ENCODE results near the gene TRPV5.

The TRPV5 gene

DNA sequence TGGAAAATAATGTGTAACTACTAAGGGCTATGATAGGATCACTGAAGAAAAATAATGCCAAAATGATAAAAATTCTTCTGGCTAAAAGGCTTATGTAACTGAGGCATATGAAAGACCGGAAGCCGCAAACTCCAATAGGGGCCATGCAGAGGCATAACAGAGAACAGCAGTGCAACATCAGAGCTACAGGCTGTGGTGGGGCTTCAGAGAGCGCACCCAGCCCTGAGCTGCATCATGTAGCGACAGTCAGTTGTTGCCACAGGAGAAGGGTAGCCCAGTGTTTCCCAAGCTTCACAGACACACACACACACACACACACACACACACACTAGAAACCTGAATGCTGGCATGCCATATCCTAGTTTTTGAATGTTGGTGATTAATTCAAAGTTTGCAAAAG is 15.1 kb upstream of the TRPV5 start:
- H2BK15ac ChIP-seq (ENCODE audit: low read length), result no peak overlapping the region
- no peak overlapping the region for H2AFZ ChIP-seq (ENCODE audit: low read length)
- H3K27me3 ChIP-seq (ENCODE audit: control insufficient read depth in 3 of 3, insufficient read depth in 3 of 3, low read depth in 1 of 3, low read length in 3 of 3), result no peaks in the 10 kb centered on the region
- DNase-seq (ENCODE audit: low spot score), result no peak
- no peak overlapping the region for H2BK12ac ChIP-seq (ENCODE audit: low read length)
- no peak overlapping the region for H3K23ac ChIP-seq (ENCODE audit: low read depth, low read length, poor library complexity)
- WGBS, 2 donors (ENCODE audit: extremely low coverage in 2 of 2, insufficient read length in 2 of 2, insufficient replicate concordance in 1 of 2), result no CpG with 5 or more reads among the region's 4 CpGs
- H2BK5ac ChIP-seq (ENCODE audit: low read length), result no peak overlapping the region
- no peaks in the 10 kb centered on the region for H3K4me1 ChIP-seq (ENCODE audit: control insufficient read depth in 2 of 2, insufficient read depth in 1 of 2, low read depth in 1 of 2, low read length in 2 of 2)
- H4K8ac ChIP-seq (ENCODE audit: low read depth, low read length), result no peak overlapping the region
- H3K4ac ChIP-seq (ENCODE audit: low read length), result no peak overlapping the region
- H3K14ac ChIP-seq (ENCODE audit: low read length), result no peak overlapping the region
- H3K79me1 ChIP-seq (ENCODE audit: low read depth, low read length), result no peaks in the 10 kb centered on the region
- H2AK5ac ChIP-seq (ENCODE audit: low read depth, low read length), result no peak overlapping the region
- no peak overlapping the region for H2BK120ac ChIP-seq (ENCODE audit: low read depth, low read length)
- no peak overlapping the region for H3K18ac ChIP-seq (ENCODE audit: low read length)
- no peak overlapping the region for H3K4me3 ChIP-seq (ENCODE audit: low read length in 2 of 2)
- H3K9ac ChIP-seq (ENCODE audit: low read depth, low read length, poor library complexity), result no peak overlapping the region
- no peak overlapping the region for H4K91ac ChIP-seq (ENCODE audit: low read depth, low read length, poor library complexity)
- H3K36me3 ChIP-seq (replicated peaks in 1 of 2; ENCODE audit: control insufficient read depth in 2 of 2, insufficient read depth in 2 of 2, low read length in 2 of 2), result no peaks in the 10 kb centered on the region
- H3K4me2 ChIP-seq (ENCODE audit: insufficient read depth, low read length, poor library complexity, severe bottlenecking), result no peak overlapping the region
- H3K9me3 ChIP-seq (replicated peaks in 1 of 2; ENCODE audit: control insufficient read depth in 2 of 2, insufficient read depth in 1 of 2, low read depth in 1 of 2, low read length in 2 of 2), result no peaks in the 10 kb centered on the region
- H3K27ac ChIP-seq (replicated peaks; ENCODE audit: low read length), result no peak overlapping the region

DNA sequence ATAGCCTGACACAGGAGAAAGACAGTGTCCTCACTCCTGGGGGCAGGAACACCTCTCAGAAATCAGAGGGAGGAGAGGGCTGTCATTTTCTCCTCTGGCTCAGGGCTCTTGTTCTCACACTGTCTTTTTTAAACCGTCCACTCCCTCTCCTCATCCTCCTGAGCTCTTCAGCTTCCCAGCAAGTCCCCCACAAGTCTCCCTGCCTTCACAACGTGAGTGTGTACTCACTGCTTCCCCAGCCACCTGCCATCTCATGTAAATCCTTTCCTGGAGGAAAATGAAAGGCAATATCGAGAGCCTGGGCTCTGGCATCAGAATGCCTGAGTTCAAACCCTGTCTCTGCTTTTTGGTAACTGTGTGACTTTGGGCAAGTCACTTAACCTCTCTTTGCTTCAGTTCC is 11.5 kb upstream of the TRPV5 start:
- H3K79me1 ChIP-seq (ENCODE audit: low read depth, low read length), result no peaks in the 10 kb centered on the region
- no peak overlapping the region for H4K8ac ChIP-seq (ENCODE audit: low read depth, low read length)
- H2BK15ac ChIP-seq (ENCODE audit: low read length), result no peak overlapping the region
- no peaks in the 10 kb centered on the region for H3K4me1 ChIP-seq (ENCODE audit: control insufficient read depth in 2 of 2, insufficient read depth in 1 of 2, low read depth in 1 of 2, low read length in 2 of 2)
- H3K14ac ChIP-seq (ENCODE audit: low read length), result no peak overlapping the region
- peak overlapping the region; percentile 22 for H2AFZ ChIP-seq (ENCODE audit: low read length)
- no peak overlapping the region for H3K18ac ChIP-seq (ENCODE audit: low read length)
- H2BK12ac ChIP-seq (ENCODE audit: low read length), result no peak overlapping the region
- no CpG with 5 or more reads among the region's 3 CpGs for WGBS, 2 donors (ENCODE audit: extremely low coverage in 2 of 2, insufficient read length in 2 of 2, insufficient replicate concordance in 1 of 2)
- no peak for DNase-seq (ENCODE audit: low spot score)
- no peak overlapping the region for H3K9ac ChIP-seq (ENCODE audit: low read depth, low read length, poor library complexity)
- no peaks in the 10 kb centered on the region for H3K27me3 ChIP-seq (ENCODE audit: control insufficient read depth in 3 of 3, insufficient read depth in 3 of 3, low read depth in 1 of 3, low read length in 3 of 3)
- no peak overlapping the region for H3K4ac ChIP-seq (ENCODE audit: low read length)
- H3K4me3 ChIP-seq (ENCODE audit: low read length in 2 of 2), result no peak overlapping the region
- H3K27ac ChIP-seq (replicated peaks; ENCODE audit: low read length), result no peak overlapping the region
- no peak overlapping the region for H2BK5ac ChIP-seq (ENCODE audit: low read length)
- H3K4me2 ChIP-seq (ENCODE audit: insufficient read depth, low read length, poor library complexity, severe bottlenecking), result no peak overlapping the region
- no peak overlapping the region for H3K23ac ChIP-seq (ENCODE audit: low read depth, low read length, poor library complexity)
- no peak overlapping the region for H2AK5ac ChIP-seq (ENCODE audit: low read depth, low read length)
- no peak overlapping the region for H2BK120ac ChIP-seq (ENCODE audit: low read depth, low read length)
- H3K9me3 ChIP-seq (replicated peaks in 1 of 2; ENCODE audit: control insufficient read depth in 2 of 2, insufficient read depth in 1 of 2, low read depth in 1 of 2, low read length in 2 of 2), result no peaks in the 10 kb centered on the region
- H4K91ac ChIP-seq (ENCODE audit: low read depth, low read length, poor library complexity), result no peak overlapping the region
- H3K36me3 ChIP-seq (replicated peaks in 1 of 2; ENCODE audit: control insufficient read depth in 2 of 2, insufficient read depth in 2 of 2, low read length in 2 of 2), result no peaks in the 10 kb centered on the region

DNA sequence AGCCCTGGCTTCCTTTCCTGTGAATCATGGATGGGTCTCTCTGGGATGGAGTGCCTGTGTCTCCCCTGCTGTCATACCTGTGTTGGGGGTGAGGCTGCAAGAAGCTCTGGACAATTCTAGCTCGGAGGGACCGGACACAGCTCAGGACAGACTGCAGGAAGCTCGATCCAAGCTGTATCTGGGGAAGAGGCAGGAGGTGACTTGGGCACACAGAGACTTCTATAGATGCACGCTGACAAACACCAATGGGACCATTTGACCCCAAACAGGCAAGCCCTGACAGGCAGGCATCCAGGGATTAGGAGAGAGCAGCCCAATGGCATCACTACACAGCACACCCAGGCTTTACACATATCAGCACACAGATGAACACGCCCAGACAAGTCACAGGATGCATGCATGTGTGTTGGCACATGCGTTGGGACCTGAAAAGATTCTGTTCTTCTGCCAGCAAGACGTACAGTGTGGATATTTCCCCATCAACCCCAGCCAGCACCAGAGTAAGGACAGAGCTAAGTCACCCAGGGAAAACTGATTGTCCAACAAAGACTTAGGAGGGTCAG is 10.2 kb upstream of the TRPV5 start:
- H3K18ac ChIP-seq (ENCODE audit: low read length), result peak overlapping the region; percentile 51
- no peaks in the 10 kb centered on the region for H3K9me3 ChIP-seq (replicated peaks in 1 of 2; ENCODE audit: control insufficient read depth in 2 of 2, insufficient read depth in 1 of 2, low read depth in 1 of 2, low read length in 2 of 2)
- no peak overlapping the region for H2BK120ac ChIP-seq (ENCODE audit: low read depth, low read length)
- H2BK15ac ChIP-seq (ENCODE audit: low read length), result no peak overlapping the region
- H3K4me3 ChIP-seq (ENCODE audit: low read length in 2 of 2), result no peak overlapping the region
- no peak overlapping the region for H4K91ac ChIP-seq (ENCODE audit: low read depth, low read length, poor library complexity)
- no peak overlapping the region for H2AK5ac ChIP-seq (ENCODE audit: low read depth, low read length)
- no peaks in the 10 kb centered on the region for H3K27me3 ChIP-seq (ENCODE audit: control insufficient read depth in 3 of 3, insufficient read depth in 3 of 3, low read depth in 1 of 3, low read length in 3 of 3)
- H2BK5ac ChIP-seq (ENCODE audit: low read length), result no peak overlapping the region
- H3K36me3 ChIP-seq (replicated peaks in 1 of 2; ENCODE audit: control insufficient read depth in 2 of 2, insufficient read depth in 2 of 2, low read length in 2 of 2), result no peaks in the 10 kb centered on the region
- no peak overlapping the region for H3K23ac ChIP-seq (ENCODE audit: low read depth, low read length, poor library complexity)
- no peak overlapping the region for H2AFZ ChIP-seq (ENCODE audit: low read length)
- no peak for DNase-seq (ENCODE audit: low spot score)
- no peak overlapping the region for H3K14ac ChIP-seq (ENCODE audit: low read length)
- H3K4me2 ChIP-seq (ENCODE audit: insufficient read depth, low read length, poor library complexity, severe bottlenecking), result no peak overlapping the region
- no CpG with 5 or more reads among the region's 7 CpGs for WGBS, 2 donors (ENCODE audit: extremely low coverage in 2 of 2, insufficient read length in 2 of 2, insufficient replicate concordance in 1 of 2)
- no peaks in the 10 kb centered on the region for H3K4me1 ChIP-seq (ENCODE audit: control insufficient read depth in 2 of 2, insufficient read depth in 1 of 2, low read depth in 1 of 2, low read length in 2 of 2)
- H2BK12ac ChIP-seq (ENCODE audit: low read length), result no peak overlapping the region
- no peak overlapping the region for H4K8ac ChIP-seq (ENCODE audit: low read depth, low read length)
- no peak overlapping the region for H3K4ac ChIP-seq (ENCODE audit: low read length)
- H3K9ac ChIP-seq (ENCODE audit: low read depth, low read length, poor library complexity), result no peak overlapping the region
- no peaks in the 10 kb centered on the region for H3K79me1 ChIP-seq (ENCODE audit: low read depth, low read length)
- H3K27ac ChIP-seq (replicated peaks; ENCODE audit: low read length), result no peak overlapping the region

DNA sequence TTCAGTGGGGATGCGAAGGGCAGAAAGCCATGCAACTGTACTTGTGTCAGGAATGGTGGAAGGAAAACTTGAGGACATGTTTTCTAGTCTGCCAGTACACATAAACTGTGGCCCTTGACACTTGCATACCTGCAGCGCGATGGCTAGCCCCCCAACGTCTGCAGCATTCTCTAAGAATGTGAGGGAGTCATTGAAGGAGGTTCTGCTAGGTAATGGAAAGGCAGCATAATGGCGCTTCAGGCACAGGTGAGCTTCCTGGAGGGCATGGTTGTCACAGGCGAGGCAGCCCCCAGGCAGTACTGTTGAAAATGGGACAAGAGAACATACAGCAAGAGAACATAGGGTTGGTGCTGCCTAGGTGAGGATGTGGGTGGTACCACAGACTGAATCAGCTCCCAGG is 9.2 kb upstream of the TRPV5 start:
- Histone ChIP-seq H3K4ac (ENCODE audit: low read length) (no peak overlapping the region), H2BK120ac (ENCODE audit: low read depth, low read length) (no peak overlapping the region), H2BK12ac (ENCODE audit: low read length) (no peak overlapping the region), H2BK15ac (ENCODE audit: low read length) (no peak overlapping the region), H3K9ac (ENCODE audit: low read depth, low read length, poor library complexity) (no peak overlapping the region), H3K14ac (ENCODE audit: low read length) (no peak overlapping the region), H4K8ac (ENCODE audit: low read depth, low read length) (no peak overlapping the region), H3K27me3 (ENCODE audit: control insufficient read depth in 3 of 3, insufficient read depth in 3 of 3, low read depth in 1 of 3, low read length in 3 of 3) (no peaks in the 10 kb centered on the region), H3K4me3 (ENCODE audit: low read length in 2 of 2) (no peak overlapping the region), H3K4me2 (ENCODE audit: insufficient read depth, low read length, poor library complexity, severe bottlenecking) (no peak overlapping the region), H2BK5ac (ENCODE audit: low read length) (no peak overlapping the region), H3K23ac (ENCODE audit: low read depth, low read length, poor library complexity) (no peak overlapping the region), H3K9me3 (replicated peaks in 1 of 2; ENCODE audit: control insufficient read depth in 2 of 2, insufficient read depth in 1 of 2, low read depth in 1 of 2, low read length in 2 of 2) (no peaks in the 10 kb centered on the region), H3K27ac (replicated peaks; ENCODE audit: low read length) (no peak overlapping the region), H3K4me1 (ENCODE audit: control insufficient read depth in 2 of 2, insufficient read depth in 1 of 2, low read depth in 1 of 2, low read length in 2 of 2) (no peaks in the 10 kb centered on the region), H3K79me1 (ENCODE audit: low read depth, low read length) (no peaks in the 10 kb centered on the region), H2AFZ (ENCODE audit: low read length) (no peak overlapping the region), H2AK5ac (ENCODE audit: low read depth, low read length) (no peak overlapping the region), H4K91ac (ENCODE audit: low read depth, low read length, poor library complexity) (no peak overlapping the region), H3K36me3 (replicated peaks in 1 of 2; ENCODE audit: control insufficient read depth in 2 of 2, insufficient read depth in 2 of 2, low read length in 2 of 2) (no peaks in the 10 kb centered on the region), H3K18ac (ENCODE audit: low read length) (no peak overlapping the region)
- DNase-seq (ENCODE audit: low spot score), result no peak
- WGBS, 2 donors (ENCODE audit: extremely low coverage in 2 of 2, insufficient read length in 2 of 2, insufficient replicate concordance in 1 of 2), result no CpG with 5 or more reads among the region's 6 CpGs

Data from neuronal stem cell (in vitro differentiated cells).